ENCODE measurements around the gene ZNFX1.

- TF ChIP-seq CTCF (IDR thresholded peaks at IDR 0.05 in 4 of 5, conservative IDR thresholded peaks at IDR 0.05 in 1 of 5): no peak
- no peak for TF ChIP-seq POLR2A (IDR thresholded peaks at IDR 0.05)
These were observed 2.6 kb downstream of the ZNFX1 start for GRCh38 chr20:49275216-49275615.

All from gastrocnemius medialis (tissue), 4 donors.